Cardiac septum (tissue), 1 donor: ENCODE measurements around the gene GUCY1B1. TPM values are rescaled to one million over a fixed set of nuclear protein-coding genes. Genes with fewer than 3 reads are reported as not detected.

Experiments
- DNase-seq: peaks from one replicate; pipeline ENCODE4 v3.0.0-alpha.2; 2020; ENCODE audit warnings: low spot score
- intact Hi-C: fragments of 100-400 bp; cut with DNase I; formaldehyde crosslinking; loops from one replicate; pipeline ENCODE4 v1.14.0; 2022
- total RNA-seq: library from RNA; stranded (reverse); fragmentation: NEBNext Ultra II Directional; extraction: Animal tissue kit (Norgen Biotek cat#: 25700); gene quantifications from one replicate; pipeline ENCODE4 v1.2.1, GENCODE V29; 2021
- donor health status: DM: no; HTN: no; CAD: no.

The GUCY1B1 gene
- total RNA-seq, 1 donor from 2014 or later = 17.0 TPM

DNA sequence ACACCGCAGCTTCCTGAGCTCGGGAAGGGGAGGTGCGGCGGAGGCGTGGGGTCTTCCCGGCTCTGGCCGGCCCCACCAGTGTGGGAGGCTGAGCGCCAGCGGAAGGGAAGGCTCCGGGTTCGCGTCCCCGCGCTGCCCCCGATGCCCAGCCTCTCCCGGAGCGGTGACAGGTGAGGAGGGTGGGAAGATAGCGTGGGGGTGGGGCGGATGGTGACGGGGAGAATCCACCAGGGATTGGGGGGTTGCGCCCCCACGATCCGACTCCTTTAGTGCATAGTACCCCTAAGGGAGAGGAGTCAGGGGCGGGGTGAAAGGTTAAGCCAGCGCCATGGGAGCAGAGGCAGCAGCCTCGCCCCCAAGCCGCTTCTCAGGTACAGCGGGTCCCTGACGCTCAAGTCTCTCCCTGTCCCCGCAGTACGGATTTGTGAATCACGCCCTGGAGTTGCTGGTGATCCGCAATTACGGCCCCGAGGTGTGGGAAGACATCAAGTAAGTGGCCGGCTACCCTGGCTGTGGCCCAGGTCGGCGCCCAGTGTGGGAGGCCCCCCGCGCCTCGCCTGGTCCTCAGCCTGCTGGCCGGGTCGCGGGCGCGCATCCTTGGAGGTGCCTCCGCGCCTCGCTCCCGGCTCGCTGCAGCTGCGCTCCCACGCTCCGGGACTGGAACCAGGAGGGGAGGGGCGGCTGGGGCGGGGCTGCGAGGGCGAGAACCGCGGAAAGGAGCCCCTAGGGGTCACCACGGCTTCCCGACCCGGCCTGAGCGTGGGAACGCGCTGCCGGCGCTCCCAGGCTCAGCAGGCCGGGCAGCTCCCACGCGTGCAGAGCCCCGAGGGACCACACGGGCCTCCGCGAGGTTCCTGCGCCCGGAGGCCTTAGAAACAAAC is 791 bp downstream of the GUCY1B1 start:
- DNase-seq = peak; percentile 89
- intact Hi-C loops = loop anchor here (5.0 kb wide), 1 partner anchor 92 kb away; the partner anchor contains the start of gene GUCY1A1

DNA sequence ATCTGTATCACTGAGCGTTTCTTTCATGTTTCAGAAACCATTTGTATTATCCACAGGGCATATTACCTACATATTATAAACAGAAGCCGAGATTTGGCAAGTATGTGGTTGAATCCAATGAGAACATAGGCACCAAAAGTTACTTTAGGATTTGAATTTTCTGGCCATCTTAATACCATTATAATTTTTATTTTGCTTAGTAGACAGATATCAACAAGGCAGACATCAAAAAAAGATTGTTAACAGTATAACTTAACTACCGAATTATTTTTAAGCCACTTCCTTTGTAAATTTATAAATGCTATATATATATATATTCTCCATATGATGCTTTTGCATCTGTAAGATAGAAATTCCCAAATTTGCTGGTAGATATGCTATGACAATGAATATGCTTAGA is 2.2 kb downstream of the GUCY1B1 start:
- intact Hi-C loops = no loop called here
- DNase-seq = no peak

DNA sequence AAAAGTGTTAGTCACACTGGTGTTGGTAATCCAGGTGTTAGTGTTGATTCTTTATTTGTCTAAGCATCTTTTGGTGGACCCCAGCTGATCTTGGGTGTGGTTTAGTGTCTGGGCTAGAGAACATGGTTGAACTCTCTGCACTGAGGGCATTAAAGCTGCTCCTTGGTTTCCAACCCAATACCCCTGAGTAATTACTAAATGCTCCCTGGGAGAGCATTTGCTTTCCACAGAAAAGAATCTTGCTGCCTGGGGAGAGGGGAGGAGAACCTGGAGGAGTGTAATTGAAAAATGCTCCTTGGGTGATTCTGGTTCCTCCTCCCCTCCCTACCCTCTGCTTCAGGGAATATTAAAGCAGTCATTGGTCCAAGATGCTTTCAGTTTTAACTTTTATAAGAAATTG is 3.1 kb downstream of the GUCY1B1 start:
- no peak for DNase-seq
- intact Hi-C loops = no loop called here

DNA sequence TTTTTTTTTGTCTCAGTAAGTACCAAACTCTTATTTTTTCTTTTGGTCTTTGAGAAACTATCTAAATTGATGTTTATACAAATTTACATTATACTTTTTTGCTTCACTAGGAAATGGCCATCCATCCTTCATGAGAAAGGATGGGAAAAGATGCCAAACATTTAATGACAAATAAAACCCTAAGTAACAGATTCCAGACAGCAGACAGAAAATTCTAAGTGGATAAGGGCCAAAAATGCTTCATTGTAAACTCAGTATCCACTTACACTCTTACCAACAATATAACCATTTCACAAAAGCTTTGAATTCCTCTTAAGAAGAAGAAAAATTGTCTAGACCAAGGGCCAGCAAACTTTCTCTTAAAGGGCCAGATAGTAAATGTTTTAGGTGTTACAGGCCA is 3.5 kb downstream of the GUCY1B1 start:
- intact Hi-C loops = no loop called here

DNA sequence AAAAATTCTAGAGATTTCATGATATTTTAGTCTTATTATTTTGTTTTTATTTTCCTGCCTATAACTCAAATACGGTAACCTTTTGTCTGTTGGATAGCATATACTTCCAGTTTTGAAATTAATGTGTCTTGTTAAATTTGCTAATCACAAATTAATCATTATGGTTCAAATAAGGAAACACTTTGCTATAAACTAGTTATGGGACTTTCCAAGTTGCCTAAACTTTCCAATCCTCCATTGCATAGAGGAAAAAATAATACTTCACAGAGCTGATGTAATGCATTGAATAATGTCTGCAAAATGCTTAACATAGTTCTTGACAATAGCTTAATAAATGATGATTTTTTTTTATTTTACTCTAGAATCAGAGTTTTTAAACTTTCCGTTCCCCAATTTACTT is 4.7 kb downstream of the GUCY1B1 start:
- intact Hi-C loops = no loop called here
- no peak for DNase-seq

More for the DNA sequence above, 3.5 kb downstream of the GUCY1B1 start:
- DNase-seq = no peak

DNA sequence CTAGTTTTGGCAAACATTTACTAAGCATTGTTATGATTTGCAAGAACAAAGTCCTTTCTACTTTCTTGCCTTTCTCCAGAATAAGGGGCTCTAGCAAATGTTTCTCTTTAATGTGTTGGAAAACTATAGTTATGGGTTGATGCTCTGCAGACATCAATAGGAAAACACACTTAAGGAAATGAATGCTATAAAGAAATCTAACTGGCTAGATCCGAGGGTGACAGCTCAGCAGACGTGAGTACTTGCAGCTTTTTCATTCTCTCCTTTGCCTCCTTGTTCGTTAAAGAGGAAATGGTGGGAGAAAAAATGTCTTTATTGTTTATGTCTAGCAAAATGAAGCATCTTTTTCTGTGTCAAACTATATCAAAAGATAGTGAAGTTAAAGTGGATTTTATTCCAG is 6.3 kb downstream of the GUCY1B1 start:
- DNase-seq = no peak
- intact Hi-C loops = no loop called here

DNA sequence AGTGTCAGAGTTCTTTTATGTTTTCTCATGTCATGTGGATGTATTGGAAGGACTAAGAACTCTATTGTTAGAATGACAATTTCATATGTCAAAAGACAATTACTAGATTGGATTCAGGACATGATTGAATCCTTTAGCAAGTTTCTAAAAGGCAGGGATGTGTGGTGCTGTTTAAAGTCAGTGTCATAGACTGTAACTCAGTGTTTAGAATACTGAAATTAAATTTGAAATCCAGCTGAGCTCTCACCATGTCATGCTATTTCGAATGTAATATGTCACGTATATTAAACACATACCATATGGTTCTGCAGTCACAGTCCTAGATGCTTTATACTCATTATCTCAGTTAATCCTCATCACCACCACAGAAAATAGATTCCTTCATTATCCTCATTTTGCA is 7.8 kb downstream of the GUCY1B1 start:
- intact Hi-C loops = no loop called here
- DNase-seq = no peak

DNA sequence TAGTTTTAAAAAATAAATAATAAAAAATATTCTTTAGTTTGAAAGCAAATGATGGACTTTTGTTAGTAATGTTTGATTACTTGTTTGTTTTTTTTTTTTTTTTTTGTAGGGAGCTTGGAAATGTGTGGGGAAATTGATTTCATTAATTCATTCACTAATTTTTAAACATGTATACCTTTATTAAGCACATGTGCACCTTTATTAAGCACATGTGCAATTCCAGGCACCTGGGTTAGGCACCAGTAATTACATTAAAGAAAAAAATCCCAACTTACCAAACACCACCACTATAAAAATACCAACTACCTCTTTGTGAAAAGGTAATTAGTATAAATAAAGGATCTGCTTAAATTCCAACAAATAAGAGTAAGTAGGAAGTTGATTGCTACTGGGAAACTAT is 9.5 kb downstream of the GUCY1B1 start:
- DNase-seq = no peak
- intact Hi-C loops = no loop called here

DNA sequence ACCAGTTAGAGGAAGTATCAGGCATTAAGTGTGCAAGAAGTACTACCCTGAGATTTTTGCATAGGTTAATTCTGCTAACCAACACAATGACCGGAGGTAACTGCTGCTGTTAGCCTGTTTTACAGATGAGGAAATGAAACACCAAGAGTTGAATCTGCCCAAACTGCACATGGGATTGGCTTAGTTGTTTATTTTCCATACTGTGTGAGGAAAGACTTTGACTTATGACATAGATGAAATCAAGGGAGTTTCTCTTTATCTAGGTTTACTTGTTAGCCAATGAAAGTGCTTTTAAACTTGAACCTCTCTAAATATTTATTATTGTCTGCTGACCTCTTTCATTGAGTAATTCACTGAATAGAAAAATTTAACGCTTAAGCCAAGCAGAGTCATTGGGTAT is 10.3 kb downstream of the GUCY1B1 start:
- intact Hi-C loops = no loop called here
- DNase-seq = no peak

DNA sequence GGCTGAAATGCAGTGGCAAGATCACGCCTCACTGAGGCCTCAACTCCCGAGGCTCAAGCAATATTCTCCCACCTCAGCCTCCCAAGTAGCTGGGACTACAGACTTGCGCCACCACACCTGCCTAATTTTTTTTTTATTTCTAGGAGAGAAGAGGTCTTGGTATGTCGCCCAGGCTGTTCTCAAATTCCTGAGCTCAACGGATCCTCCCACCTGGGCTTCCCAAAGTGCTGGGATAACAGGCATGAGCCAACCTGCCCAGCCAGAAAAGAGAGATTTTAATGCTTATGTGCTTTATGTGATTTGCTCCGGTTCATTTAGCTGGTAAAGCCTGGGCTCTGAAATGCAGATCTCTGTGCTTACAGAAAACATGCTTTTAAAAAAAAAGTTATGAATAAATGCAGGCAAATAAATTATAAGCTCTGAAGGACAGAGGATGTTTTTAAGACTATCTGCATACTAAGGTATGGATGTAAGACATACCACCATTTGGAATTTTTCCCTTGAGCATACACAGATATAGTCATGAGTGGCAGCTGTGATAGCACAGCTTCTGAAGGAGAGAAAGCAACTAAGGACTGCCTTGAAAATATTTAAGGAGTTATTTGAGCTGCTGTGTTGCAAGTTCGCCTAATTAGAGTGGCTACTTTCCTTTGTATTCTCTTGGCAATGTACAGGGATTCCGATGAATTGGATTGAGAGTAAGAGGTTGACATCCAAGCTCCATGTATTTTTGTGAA is 13.8 kb downstream of the GUCY1B1 start:
- intact Hi-C loops = no loop called here
- no peak for DNase-seq

DNA sequence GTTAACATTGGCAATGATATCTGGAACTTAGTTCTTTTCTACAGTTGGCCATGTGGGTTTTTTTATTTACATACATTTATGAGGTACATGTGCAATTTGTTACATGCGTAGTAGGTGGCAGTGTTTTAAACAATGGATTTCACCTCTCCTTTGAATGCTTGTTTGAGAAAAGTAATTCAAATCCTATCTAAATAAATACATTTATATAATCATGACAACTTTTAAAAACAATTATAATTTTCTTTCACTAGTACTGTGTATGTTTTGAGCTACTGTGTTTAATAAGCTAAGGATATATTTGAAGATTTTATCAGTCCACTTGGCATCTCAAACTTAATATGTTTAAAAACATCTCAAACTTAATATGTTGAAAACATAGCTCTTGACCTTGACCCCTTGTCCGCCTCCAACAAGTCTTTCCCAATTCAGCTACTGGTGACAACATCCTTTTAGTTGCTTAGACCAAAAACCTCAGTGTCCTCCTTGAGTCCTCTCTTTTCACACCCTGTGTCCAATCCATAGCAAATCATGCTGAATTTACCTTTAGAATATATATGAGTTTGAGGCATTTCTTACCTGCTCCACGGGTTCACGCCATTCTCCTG is 14.5 kb downstream of the GUCY1B1 start:
- no peak for DNase-seq
- intact Hi-C loops = no loop called here

DNA sequence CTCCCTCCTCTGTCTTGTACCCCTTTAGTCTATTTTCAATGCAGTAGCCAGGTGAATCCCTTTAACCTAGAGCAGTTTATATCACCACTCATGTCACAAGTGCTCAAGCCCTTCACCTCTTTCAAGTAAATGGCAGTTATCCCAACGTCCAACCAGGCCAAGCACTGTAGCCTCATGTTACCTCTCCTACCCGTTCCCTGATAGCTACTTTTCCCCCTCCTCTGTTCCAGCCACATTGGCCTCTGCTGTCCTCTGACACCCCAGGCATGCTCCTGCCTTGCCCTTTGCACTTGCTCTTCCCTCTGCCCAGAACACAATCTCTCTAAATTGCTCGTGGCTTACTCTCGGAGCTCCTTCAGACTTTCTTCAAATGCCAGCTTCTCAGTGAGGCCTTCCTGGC is 15.2 kb downstream of the GUCY1B1 start:
- intact Hi-C loops = no loop called here
- DNase-seq = no peak

DNA sequence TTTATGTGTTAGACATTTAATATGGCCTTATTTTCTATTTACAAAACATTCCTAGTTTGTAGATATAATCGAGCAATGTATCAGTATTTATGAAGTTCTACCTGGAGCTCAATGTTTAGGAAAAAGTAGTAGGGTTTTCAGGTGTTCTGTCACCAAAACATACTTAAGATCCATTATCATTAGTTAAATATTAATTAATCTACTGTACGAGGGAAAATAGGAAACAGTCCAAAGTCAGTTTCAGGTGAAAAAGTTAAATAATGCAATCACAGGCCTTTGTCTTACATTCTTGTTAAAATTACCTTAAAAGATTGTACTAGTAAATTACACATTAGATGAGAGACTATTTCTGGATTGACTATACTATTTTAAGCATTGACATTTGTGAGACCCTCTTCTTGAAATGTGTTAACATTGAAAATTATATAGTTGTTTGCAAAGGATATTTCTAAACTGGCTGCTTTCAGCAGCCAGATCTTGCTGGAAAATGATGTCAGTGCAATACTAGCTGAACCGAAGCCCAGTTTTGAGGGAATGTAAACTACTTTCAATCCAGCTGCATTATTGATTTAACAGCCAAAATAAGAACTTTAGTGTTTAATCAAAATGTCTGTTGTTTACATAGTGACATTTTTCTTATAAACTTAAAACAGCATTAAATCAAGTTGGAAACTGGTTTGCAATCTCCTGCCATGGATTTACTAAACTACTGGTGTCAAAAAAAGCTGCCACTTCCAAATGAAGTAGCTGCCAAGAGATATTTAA is 19.3 kb downstream of the GUCY1B1 start:
- DNase-seq = no peak
- intact Hi-C loops = no loop called here

DNA sequence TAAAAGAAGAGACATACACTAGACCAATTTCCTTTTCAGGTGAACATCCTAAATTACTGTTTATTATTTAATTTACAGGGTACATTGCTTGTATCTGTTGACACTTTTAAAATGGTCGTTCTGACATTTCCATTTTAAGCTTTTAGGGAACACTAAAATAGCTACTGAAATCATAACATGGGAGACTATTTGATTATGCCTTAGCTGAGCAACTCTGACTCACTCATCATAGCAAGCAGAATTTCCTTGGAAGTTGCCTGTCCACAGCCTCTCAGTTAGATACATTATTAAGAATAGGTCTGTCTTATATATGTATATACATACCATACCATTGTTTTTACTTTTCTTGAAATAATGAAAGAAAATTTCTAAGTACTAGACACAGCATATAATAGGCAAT is 22.0 kb downstream of the GUCY1B1 start:
- intact Hi-C loops = loop anchor here (10.0 kb wide), 1 partner anchor 116 kb away; the partner anchor contains the start of gene GUCY1A1
- DNase-seq = no peak

DNA sequence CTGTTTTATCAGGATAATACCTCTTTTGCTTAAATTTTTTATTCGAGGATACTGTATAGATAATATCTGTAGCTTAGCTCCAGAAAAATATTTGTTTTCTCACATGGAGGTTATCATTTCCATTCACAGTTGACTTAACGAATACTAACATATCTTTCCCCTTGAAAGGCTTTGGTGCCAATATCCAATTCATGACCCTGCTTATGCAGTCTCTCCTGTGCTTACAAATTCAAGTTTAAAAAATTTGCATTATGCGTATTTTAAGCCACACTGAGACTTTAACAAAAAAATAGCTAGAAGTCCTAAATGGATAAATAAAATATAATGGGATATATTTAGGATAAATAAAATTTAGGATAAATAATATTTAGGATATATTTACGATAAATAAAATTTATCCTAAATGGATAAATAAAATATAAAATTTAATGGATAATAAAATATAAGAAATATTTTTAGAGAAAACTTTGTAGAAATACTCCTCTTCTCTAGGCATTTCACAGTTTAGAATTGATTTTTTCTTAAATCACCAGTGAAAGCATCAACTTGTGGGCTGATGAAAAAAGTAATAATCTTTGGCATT is 22.5 kb downstream of the GUCY1B1 start:
- intact Hi-C loops = loop anchor here (10.0 kb wide), 1 partner anchor 117 kb away; the partner anchor contains the start of gene GUCY1A1
- no peak for DNase-seq

DNA sequence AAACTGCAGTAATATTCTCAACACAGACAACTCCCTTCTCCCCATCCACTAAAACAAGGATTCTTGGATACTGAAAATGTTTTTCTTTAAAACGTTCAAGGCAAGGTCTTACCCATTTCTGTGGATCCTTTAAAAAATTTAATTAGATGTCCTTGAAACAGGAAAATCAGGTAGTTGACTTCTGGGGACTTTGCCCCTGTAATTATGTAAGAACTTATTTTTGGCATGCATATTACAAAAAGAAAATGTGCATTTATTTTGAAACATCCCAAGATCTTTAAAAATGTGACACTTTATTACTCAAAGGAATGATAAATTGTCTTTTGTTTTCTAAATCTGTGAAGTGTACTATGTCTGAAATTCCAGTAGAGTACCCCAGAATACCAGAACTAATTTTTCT is 25.8 kb downstream of the GUCY1B1 start:
- intact Hi-C loops = loop anchor here (10.0 kb wide), 1 partner anchor 120 kb away; the partner anchor contains the start of gene GUCY1A1
- DNase-seq = no peak

DNA sequence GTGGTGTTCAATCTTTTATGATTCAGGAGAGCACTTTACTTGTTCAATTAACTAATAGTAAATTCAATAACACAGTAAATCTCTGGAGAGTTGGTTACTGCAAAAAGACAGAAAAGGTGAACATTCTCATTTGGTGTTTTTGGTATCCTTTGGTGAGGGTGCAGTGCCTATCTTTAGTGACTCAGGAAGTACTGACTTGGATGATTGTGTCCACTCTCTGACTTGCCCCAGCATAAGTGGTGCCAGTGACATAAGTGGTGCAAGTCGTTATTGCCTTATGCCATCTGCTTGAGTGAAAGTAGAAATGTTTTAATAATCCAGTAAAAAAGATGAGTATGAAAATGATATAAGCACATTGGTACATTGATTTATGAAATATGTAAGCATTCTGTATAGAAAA is 27.0 kb downstream of the GUCY1B1 start:
- intact Hi-C loops = loop anchor here (2.0 to 10.0 kb wide), 3 partner anchors 121 to 381 kb away; partner anchors contain the start of gene GUCY1A1
- DNase-seq = no peak

DNA sequence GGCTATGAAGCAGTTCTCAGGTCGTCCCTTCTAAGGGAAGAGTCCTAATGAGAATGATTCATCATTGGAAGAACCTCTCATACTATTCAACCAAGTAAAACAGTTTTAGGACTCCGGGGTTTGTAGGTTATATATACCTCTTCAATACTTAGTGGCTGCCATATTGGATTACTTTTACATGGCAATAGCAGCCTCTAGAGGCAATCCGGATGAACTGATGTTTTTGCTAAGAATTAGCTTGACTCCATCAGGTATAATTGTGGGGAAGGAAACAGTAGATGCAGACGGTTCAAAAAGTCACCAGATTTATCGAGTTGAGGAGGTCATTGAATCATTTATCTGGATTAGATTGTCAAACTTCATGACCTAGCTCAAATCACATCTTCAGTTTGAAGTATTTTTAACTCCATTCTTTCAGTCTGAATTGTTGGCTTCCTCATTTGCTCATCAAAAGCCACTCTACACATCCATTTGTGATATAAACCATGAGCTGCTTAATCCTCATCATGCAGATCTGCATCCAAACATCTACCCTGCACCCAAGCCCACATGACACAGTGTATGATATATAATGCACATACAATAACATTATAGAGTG is 28.4 kb downstream of the GUCY1B1 start:
- intact Hi-C loops = loop anchor here (2.0 to 10.0 kb wide), 3 partner anchors 122 to 382 kb away; partner anchors contain the start of gene GUCY1A1
- no peak for DNase-seq

DNA sequence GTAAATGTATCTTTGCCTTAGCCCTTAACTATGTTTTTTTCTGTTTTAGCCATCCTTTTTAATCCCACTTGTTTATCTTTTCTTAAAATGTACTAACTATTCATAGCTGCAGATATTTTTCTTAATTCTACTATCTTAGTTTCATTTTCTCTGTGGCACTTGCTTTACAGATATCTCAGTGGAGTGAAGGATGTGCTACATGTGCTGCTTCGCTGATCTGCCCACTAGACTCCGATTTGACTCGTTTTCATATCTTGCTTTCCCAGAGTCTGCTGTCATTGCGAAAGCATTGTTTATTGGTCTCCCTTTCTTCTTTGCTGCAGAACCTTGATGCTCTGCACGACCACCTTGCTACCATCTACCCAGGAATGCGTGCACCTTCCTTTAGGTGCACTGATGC is 30.6 kb downstream of the GUCY1B1 start:
- intact Hi-C loops = loop anchor here (10.0 kb wide), 1 partner anchor 125 kb away; the partner anchor contains the start of gene GUCY1A1
- no peak for DNase-seq
